Endothelial cell of umbilical vein (primary cell): ENCODE data around the gene SLC25A21. TPM values are rescaled to one million over a fixed set of nuclear protein-coding genes. Genes with fewer than 3 reads are reported as not detected.

Source experiments
- BruUV-seq: library from RNA; stranded (reverse); fragments of 400-500 nt; replicated peaks from 2 replicates; lab custom pipeline; 2021; lab: Mats Ljungman, UMichigan
- CTCF ChIA-PET: fragments of 300-600, 350-600 bp; sonication (Branson Sonifier 250); formaldehyde crosslinking; loops from one replicate; lab custom pipeline; 2021; ENCODE audit warnings: antibody characterized with exemption, inconsistent platforms; lab: Charles Lee
- POLR2A ChIA-PET: fragments of 300-600, 350-600 bp; sonication (Branson Sonifier 250); formaldehyde crosslinking; loops from one replicate; lab custom pipeline; 2021; ENCODE audit warnings: antibody characterized with exemption, inconsistent platforms; lab: Charles Lee
- DNase-seq: peaks from one replicate; pipeline ENCODE4 v3.0.0-alpha.2; 2011; ENCODE audit warnings: low read depth, low spot score
- FAIRE-seq: peaks from 2 replicates; lab custom pipeline; 2011; peaks lifted over from hg19 to GRCh38; lab: Jason Lieb, UNC
- H2AFZ ChIP-seq: 2 replicates; pipeline ENCODE4 v1.6.0; 2012; ENCODE audit warnings: low read depth, low read length, control low read depth, inconsistent platforms
- H3K27ac ChIP-seq: 2 replicates; pipeline ENCODE4 v1.5.1; 2011; ENCODE audit warnings: low read depth, mild to moderate bottlenecking, control low read depth, low read length, moderate library complexity; ENCODE audit not compliant: insufficient read depth
- H3K27me3 ChIP-seq, 2 experiments: 2 replicates each; pipeline versions ENCODE4 v1.6.0 to v1.6.1; 2011; ENCODE audit warnings: low read length in 2 of 2, mixed read lengths in 1 of 2; ENCODE audit not compliant: control insufficient read depth in 2 of 2, insufficient read depth in 2 of 2
- H3K36me3 ChIP-seq, 2 experiments: 2 replicates in 1 of 2; 3 replicates in 1 of 2; pipeline ENCODE4 v1.5.1; 2011; ENCODE audit warnings: low read length in 2 of 2, mild to moderate bottlenecking in 1 of 2, moderate library complexity in 1 of 2; ENCODE audit not compliant: control insufficient read depth in 2 of 2, insufficient read depth in 2 of 2; ENCODE audit errors: extremely low read depth in 1 of 2
- H3K4me1 ChIP-seq: 3 replicates; pipeline ENCODE4 v1.5.1; 2011; ENCODE audit warnings: mild to moderate bottlenecking, low read length; ENCODE audit not compliant: control insufficient read depth, insufficient read depth; ENCODE audit errors: extremely low read depth
- H3K4me2 ChIP-seq: 2 replicates; pipeline ENCODE4 v1.6.1; 2011; ENCODE audit warnings: low read length, control low read depth, mixed read lengths; ENCODE audit not compliant: insufficient read depth
- H3K4me3 ChIP-seq, 3 experiments: fragments of 200-600 bp in 1 of 3; sonication (generic), shearing (Covaris generic) in 1 of 3; replicated peaks in 1 of 3; 2 replicates each; pipeline ENCODE4 v1.5.1; 2011 to 2016; ENCODE audit warnings: control low read depth in 3 of 3, low read length in 3 of 3, mild to moderate bottlenecking in 2 of 3, inconsistent platforms in 1 of 3, low read depth in 1 of 3, moderate library complexity in 1 of 3; ENCODE audit not compliant: insufficient read depth in 1 of 3
- H3K79me2 ChIP-seq: 2 replicates; pipeline ENCODE4 v1.6.0; 2012; ENCODE audit warnings: low read length, inconsistent platforms; ENCODE audit not compliant: control insufficient read depth, insufficient read depth
- H3K9ac ChIP-seq: replicated peaks from 2 replicates; pipeline ENCODE3; 2011; ENCODE audit warnings: low read length, control low read depth; ENCODE audit not compliant: insufficient read depth; ENCODE audit errors: extremely low read depth
- H3K9me1 ChIP-seq: replicated peaks from 3 replicates; pipeline ENCODE4 v1.6.0; 2011; ENCODE audit warnings: mild to moderate bottlenecking, low read length; ENCODE audit not compliant: control insufficient read depth, insufficient read depth; ENCODE audit errors: extremely low read depth
- H3K9me3 ChIP-seq: replicated peaks from 2 replicates; pipeline ENCODE4 v1.5.1; 2012; ENCODE audit warnings: low read length, inconsistent platforms; ENCODE audit not compliant: control insufficient read depth, insufficient read depth
- H4K20me1 ChIP-seq: replicated peaks from 2 replicates; pipeline ENCODE3; 2011; ENCODE audit warnings: mild to moderate bottlenecking, low read length; ENCODE audit not compliant: control insufficient read depth, insufficient read depth; ENCODE audit errors: extremely low read depth
- EZH2 ChIP-seq: IDR thresholded peaks from 2 replicates; pipeline ENCODE4 v1.6.1; 2012; ENCODE audit warnings: borderline replicate concordance, low read depth, mild to moderate bottlenecking, moderate library complexity, low read length, inconsistent platforms; ENCODE audit not compliant: severe bottlenecking
- FOS ChIP-seq: IDR thresholded peaks from 2 replicates; pipeline ENCODE4 v1.6.1; 2011; ENCODE audit warnings: mild to moderate bottlenecking, low read length, moderate library complexity, borderline replicate concordance; ENCODE audit not compliant: insufficient read depth
- GATA2 ChIP-seq: IDR thresholded peaks from 2 replicates; pipeline ENCODE4 v1.7.0; 2011; ENCODE audit warnings: low read depth, mild to moderate bottlenecking, moderate library complexity, mixed read lengths, low read length; ENCODE audit not compliant: insufficient read length, insufficient read depth
- JUN ChIP-seq: IDR thresholded peaks from 2 replicates; pipeline ENCODE4 v1.6.1; 2011; ENCODE audit warnings: borderline replicate concordance, low read depth; ENCODE audit not compliant: insufficient read length, insufficient read depth
- MYC ChIP-seq: IDR thresholded peaks from one replicate; pipeline ENCODE4 v1.6.1; 2011; ENCODE audit warnings: mild to moderate bottlenecking, low read depth, low read length
- POLR2A ChIP-seq: IDR thresholded peaks from 2 replicates; pipeline ENCODE4 v1.6.1; 2012; ENCODE audit warnings: low read depth, mild to moderate bottlenecking, control low read depth, low read length
- POLR2AphosphoS5 ChIP-seq: IDR thresholded peaks from 2 replicates; pipeline ENCODE4 v1.6.1; 2012; ENCODE audit warnings: low read depth, mild to moderate bottlenecking, control low read depth, low read length, moderate library complexity; ENCODE audit not compliant: insufficient read depth
- dilution Hi-C: fragments of 300-500 bp; cut with MboI; formaldehyde crosslinking; loops from one replicate; pipeline ENCODE4 v1.15.0; 2019; ENCODE audit warnings: low sequenced_read_pairs; ENCODE audit not compliant: extremely low pct_ligation_motif_present
- intact Hi-C: fragments of 100-400 bp; cut with micrococcal nuclease; formaldehyde crosslinking; loops from one replicate; pipeline ENCODE4 v1.10.0; 2022
- polyA plus RNA-seq, 4 experiments: library from polyadenylated mRNA; depleted of rRNA in 3 of 4; stranded (reverse) in 3 of 4; unstranded in 1 of 4; fragments of >200 nt; gene quantifications; 2 replicates each; pipeline versions ENCODE4 v1.2.1 to v1.2.3, GENCODE V29; 2011 to 2012; ENCODE audit warnings: missing spikeins in 1 of 4
- total RNA-seq: library from RNA; stranded (reverse); gene quantifications from 2 replicates; pipeline ENCODE4 v1.2.3, GENCODE V29; 2021
- TF ChIP-seq, protein P1 (sequence below): IDR thresholded peaks from 2 replicates; pipeline ENCODE4 v1.6.1; 2011; ENCODE audit not compliant: insufficient read depth, insufficient read length
- TF ChIP-seq, protein P2 (sequence below), 2 donors: IDR thresholded peaks; 1 replicate in 1 of 2; 2 replicates in 1 of 2; pipeline ENCODE4 v1.5.1; 2011; ENCODE audit warnings: low read length in 2 of 2, mild to moderate bottlenecking in 2 of 2, moderate library complexity in 2 of 2, control low read depth in 1 of 2, inconsistent platforms in 1 of 2, low read depth in 1 of 2; ENCODE audit not compliant: insufficient read depth in 1 of 2; ENCODE audit errors: extremely low read depth in 1 of 2

Gene SLC25A21
- total and polyA plus RNA-seq, 2 donors (not counting 3 experiments of a cell fraction or from before 2014, with no cell fraction given): 0.98 to 1.4 TPM

DNA sequence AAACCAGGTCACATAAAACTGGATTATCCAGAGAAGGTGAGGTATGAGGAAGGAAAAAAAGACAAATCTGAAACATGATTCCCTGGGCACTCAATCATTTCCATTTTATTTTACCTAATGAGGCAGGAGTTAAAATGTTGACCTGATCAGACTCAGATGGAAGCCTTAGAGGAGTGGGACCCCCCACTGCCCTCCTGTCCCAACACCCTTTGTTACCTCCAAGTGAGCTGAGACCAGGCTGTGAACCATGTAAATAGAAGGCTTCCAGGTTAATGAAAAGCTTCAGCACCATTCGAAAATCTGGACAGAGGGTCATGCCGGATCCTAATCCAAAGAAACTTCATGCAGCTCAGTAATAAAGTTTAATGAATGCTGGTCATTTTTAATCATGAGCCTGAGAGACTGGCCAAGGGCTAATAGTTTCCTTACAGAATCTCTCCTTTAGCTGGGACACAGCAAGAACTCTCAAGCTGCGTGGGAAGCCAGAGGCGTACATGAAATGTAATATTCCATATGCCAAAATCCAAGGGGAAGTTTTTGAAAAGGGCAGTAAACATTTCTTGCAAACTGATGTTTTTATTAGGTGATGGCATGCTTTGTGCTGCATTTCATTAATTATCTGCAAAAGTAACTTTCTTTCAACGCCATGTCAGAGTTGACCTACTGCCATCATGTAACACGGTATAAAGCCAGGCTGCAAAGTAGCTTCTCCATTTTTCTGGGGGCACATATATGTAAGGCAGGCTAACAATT lies 327.8 kb downstream of the SLC25A21 start:
- H3K4me3 ChIP-seq: no peak overlapping the region
- no peaks in the 10 kb centered on the region for H3K9me3 ChIP-seq
- TF ChIP-seq GATA2: no peak
- H2AFZ ChIP-seq: no peak overlapping the region
- CTCF ChIA-PET: interaction anchor here (1.4 kb wide), 1 partner anchor 12 kb away, joined by 3 read pairs; no protein-coding TSS in a partner anchor
- no peaks in the 10 kb centered on the region for H3K79me2 ChIP-seq
- no peaks in the 10 kb centered on the region for H4K20me1 ChIP-seq
- FAIRE-seq (no peak), DNase-seq (no peak)
- no peaks in the 10 kb centered on the region for H3K9me1 ChIP-seq
- H3K27ac ChIP-seq: no peak overlapping the region
- dilution Hi-C loops: no loop called here
- POLR2A ChIA-PET: no interaction called here
- H3K36me3 ChIP-seq: no peaks in the 10 kb centered on the region
- H3K9ac ChIP-seq: no peak overlapping the region
- H3K27me3 ChIP-seq: no peaks in the 10 kb centered on the region
- no peak overlapping the region for H3K4me2 ChIP-seq
- no peaks in the 10 kb centered on the region for H3K4me1 ChIP-seq
- intact Hi-C loops: no loop called here
- BruUV-seq: no TSS peak

DNA sequence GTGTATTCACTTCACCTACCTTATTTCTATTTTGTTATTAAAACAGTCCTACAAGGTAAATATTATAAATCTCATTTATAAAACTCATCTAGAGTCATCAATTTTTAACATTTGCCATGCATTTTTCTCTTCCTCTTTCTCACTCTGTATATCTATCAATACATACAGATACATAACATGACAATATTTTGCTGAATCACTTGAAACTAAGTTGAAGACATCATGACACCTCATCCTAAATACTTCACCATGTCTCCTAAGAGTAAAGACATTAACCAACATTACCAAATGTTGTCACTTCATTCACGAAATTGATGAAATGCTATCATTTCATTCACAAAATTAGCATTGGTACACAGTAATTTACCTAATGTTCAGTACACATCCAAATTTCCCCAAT lies 329.0 kb downstream of the SLC25A21 start:
- Histone ChIP-seq H3K27ac (no peak overlapping the region), H3K4me1 (no peaks in the 10 kb centered on the region), H3K9me3 (no peaks in the 10 kb centered on the region), H3K36me3 (no peaks in the 10 kb centered on the region), H3K4me2 (no peak overlapping the region), H4K20me1 (no peaks in the 10 kb centered on the region), H3K27me3 (no peaks in the 10 kb centered on the region), H3K9me1 (no peaks in the 10 kb centered on the region), H3K9ac (no peak overlapping the region), H2AFZ (no peak overlapping the region), H3K4me3 (no peak overlapping the region), H3K79me2 (no peaks in the 10 kb centered on the region)
- DNase-seq: no peak
- FAIRE-seq: no peak
- CTCF ChIA-PET: interaction anchor here (1.4 kb wide), 1 partner anchor 11 kb away, joined by 3 read pairs; no protein-coding TSS in a partner anchor
- intact Hi-C loops: no loop called here
- POLR2A ChIA-PET: no interaction called here
- TF ChIP-seq, protein P1, sequence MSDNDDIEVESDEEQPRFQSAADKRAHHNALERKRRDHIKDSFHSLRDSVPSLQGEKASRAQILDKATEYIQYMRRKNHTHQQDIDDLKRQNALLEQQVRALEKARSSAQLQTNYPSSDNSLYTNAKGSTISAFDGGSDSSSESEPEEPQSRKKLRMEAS: no peak
- TF ChIP-seq MYC (no peak), POLR2A (no peak), GATA2 (no peak), FOS (no peak), POLR2AphosphoS5 (no peak), JUN (no peak), EZH2 (no peak)
- TF ChIP-seq, protein P2, sequence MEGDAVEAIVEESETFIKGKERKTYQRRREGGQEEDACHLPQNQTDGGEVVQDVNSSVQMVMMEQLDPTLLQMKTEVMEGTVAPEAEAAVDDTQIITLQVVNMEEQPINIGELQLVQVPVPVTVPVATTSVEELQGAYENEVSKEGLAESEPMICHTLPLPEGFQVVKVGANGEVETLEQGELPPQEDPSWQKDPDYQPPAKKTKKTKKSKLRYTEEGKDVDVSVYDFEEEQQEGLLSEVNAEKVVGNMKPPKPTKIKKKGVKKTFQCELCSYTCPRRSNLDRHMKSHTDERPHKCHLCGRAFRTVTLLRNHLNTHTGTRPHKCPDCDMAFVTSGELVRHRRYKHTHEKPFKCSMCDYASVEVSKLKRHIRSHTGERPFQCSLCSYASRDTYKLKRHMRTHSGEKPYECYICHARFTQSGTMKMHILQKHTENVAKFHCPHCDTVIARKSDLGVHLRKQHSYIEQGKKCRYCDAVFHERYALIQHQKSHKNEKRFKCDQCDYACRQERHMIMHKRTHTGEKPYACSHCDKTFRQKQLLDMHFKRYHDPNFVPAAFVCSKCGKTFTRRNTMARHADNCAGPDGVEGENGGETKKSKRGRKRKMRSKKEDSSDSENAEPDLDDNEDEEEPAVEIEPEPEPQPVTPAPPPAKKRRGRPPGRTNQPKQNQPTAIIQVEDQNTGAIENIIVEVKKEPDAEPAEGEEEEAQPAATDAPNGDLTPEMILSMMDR (IDR thresholded peaks at IDR 0.05; ENCODE audit: extremely low read depth in 1 of 2, insufficient read depth in 1 of 2, low read depth in 1 of 2, low read length in 2 of 2): no peak
- dilution Hi-C loops: no loop called here
- BruUV-seq: no TSS peak
